OCI-LY1 (cell line): ENCODE data around the gene SPI1.

Source experiments
- H2AFZ ChIP-seq: fragments of 200-600 bp; sonication (generic), shearing (Covaris generic); 2 replicates; pipeline ENCODE4 v1.6.0; 2014; ENCODE audit warnings: antibody characterized with exemption, mild to moderate bottlenecking, low read length
- H3F3A ChIP-seq: fragments of 200-600 bp; sonication (generic), shearing (Covaris generic); 2 replicates; pipeline ENCODE4 v1.6.0; 2014; ENCODE audit warnings: mild to moderate bottlenecking, antibody characterized with exemption, low read length, moderate library complexity; ENCODE audit not compliant: insufficient read depth
- H3K27ac ChIP-seq: fragments of 200-600 bp; sonication (generic); 2 replicates; pipeline ENCODE4 v1.5.1; 2014; ENCODE audit warnings: low read length, mixed run types, mild to moderate bottlenecking, low read depth; ENCODE audit not compliant: poor library complexity, severe bottlenecking
- H3K27me3 ChIP-seq: fragments of 200-600 bp; sonication (generic); 2 replicates; pipeline ENCODE4 v1.6.0; 2014; ENCODE audit warnings: antibody characterized with exemption, mild to moderate bottlenecking, low read length, moderate library complexity; ENCODE audit not compliant: insufficient read depth
- H3K36me3 ChIP-seq: fragments of 200-600 bp; sonication (generic); 2 replicates; pipeline ENCODE4 v1.6.1; 2014; ENCODE audit warnings: mild to moderate bottlenecking, antibody characterized with exemption, low read length, moderate library complexity, mixed read lengths; ENCODE audit not compliant: insufficient read depth
- H3K4me1 ChIP-seq: fragments of 200-600 bp; sonication (generic); 2 replicates; pipeline ENCODE4 v1.5.1; 2014; ENCODE audit warnings: mild to moderate bottlenecking, low read length, moderate library complexity; ENCODE audit not compliant: insufficient read depth, severe bottlenecking
- H3K4me2 ChIP-seq: fragments of 200-600 bp; sonication (generic), shearing (Covaris generic); 2 replicates; pipeline ENCODE4 v1.6.1; 2014; ENCODE audit warnings: low read length
- H3K4me3 ChIP-seq: fragments of 200-600 bp; sonication (generic); 2 replicates; pipeline ENCODE4 v1.5.1; 2014; ENCODE audit warnings: low read length, low read depth, mild to moderate bottlenecking, mixed read lengths; ENCODE audit not compliant: poor library complexity, severe bottlenecking
- H3K79me2 ChIP-seq: fragments of 200-600 bp; shearing (Covaris generic); 2 replicates; pipeline ENCODE4 v1.6.1; 2016; ENCODE audit warnings: mixed run types, low read length, mixed read lengths; ENCODE audit not compliant: insufficient read depth
- H3K9ac ChIP-seq: fragments of 200-600 bp; sonication (generic), shearing (Covaris generic); 2 replicates; pipeline ENCODE4 v1.6.1; 2014; ENCODE audit warnings: mild to moderate bottlenecking, low read length, mixed read lengths
- H3K9me2 ChIP-seq: fragments of 200-600 bp; sonication (generic), shearing (Covaris generic); 2 replicates; pipeline ENCODE4 v1.6.1; 2014; ENCODE audit warnings: low read depth, mild to moderate bottlenecking, low read length, mixed read lengths
- H3K9me3 ChIP-seq: fragments of 200-600 bp; shearing (Covaris generic); 2 replicates; pipeline ENCODE4 v1.6.1; 2014; ENCODE audit warnings: low read length, mixed read lengths
- H4K20me1 ChIP-seq: fragments of 200-600 bp; sonication (generic), shearing (Covaris generic); 2 replicates; pipeline ENCODE4 v1.6.0; 2016; ENCODE audit warnings: mild to moderate bottlenecking, low read length; ENCODE audit not compliant: insufficient read depth
- CTCF ChIP-seq: fragments of 200-600 bp; sonication (generic), shearing (Covaris generic); IDR thresholded peaks from 2 replicates; pipeline ENCODE4 v1.5.1; 2017; ENCODE audit warnings: mild to moderate bottlenecking, antibody characterized with exemption, low read length, moderate library complexity, mixed read lengths
- EZH2 ChIP-seq: fragments of 200-600 bp; sonication (generic), shearing (Covaris generic); IDR thresholded peaks from 2 replicates; pipeline ENCODE4 v1.8.0; 2017; ENCODE audit warnings: borderline replicate concordance, mixed run types, mild to moderate bottlenecking, antibody characterized with exemption, low read length, moderate library complexity, mixed read lengths

SPI1 gene

GRCh38 chr11:47359162-47359561 is 19.2 kb downstream of the SPI1 start:
- no peaks in the 10 kb centered on the region for H3K79me2 ChIP-seq
- H3K4me3 ChIP-seq: no peak overlapping the region
- no peaks in the 10 kb centered on the region for H3K27me3 ChIP-seq
- H4K20me1 ChIP-seq: no peaks in the 10 kb centered on the region
- no peak for TF ChIP-seq CTCF
- TF ChIP-seq EZH2: no peak
- no peak overlapping the region for H3K4me2 ChIP-seq
- H3K4me1 ChIP-seq: no peaks in the 10 kb centered on the region
- H3K27ac ChIP-seq: no peak overlapping the region
- H2AFZ ChIP-seq: no peak overlapping the region
- H3K9me3 ChIP-seq: no peaks in the 10 kb centered on the region
- H3F3A ChIP-seq: no peaks in the 10 kb centered on the region
- peaks cover 11% of the 10 kb centered on the region for H3K36me3 ChIP-seq
- H3K9ac ChIP-seq: no peak overlapping the region
- no peaks in the 10 kb centered on the region for H3K9me2 ChIP-seq

GRCh38 chr11:47358731-47359051 is 19.7 kb downstream of the SPI1 start:
- H3K36me3 ChIP-seq: peaks cover 11% of the 10 kb centered on the region
- no peak overlapping the region for H3K4me3 ChIP-seq
- H3K9ac ChIP-seq: no peak overlapping the region
- H3F3A ChIP-seq: no peaks in the 10 kb centered on the region
- no peaks in the 10 kb centered on the region for H4K20me1 ChIP-seq
- no peak overlapping the region for H3K27ac ChIP-seq
- no peaks in the 10 kb centered on the region for H3K79me2 ChIP-seq
- no peaks in the 10 kb centered on the region for H3K27me3 ChIP-seq
- H3K4me2 ChIP-seq: no peak overlapping the region
- no peak overlapping the region for H2AFZ ChIP-seq
- no peaks in the 10 kb centered on the region for H3K9me3 ChIP-seq
- H3K9me2 ChIP-seq: no peaks in the 10 kb centered on the region
- no peaks in the 10 kb centered on the region for H3K4me1 ChIP-seq
- TF ChIP-seq CTCF: no peak
- no peak for TF ChIP-seq EZH2

- no peaks in the 10 kb centered on the region for H3K9me2 ChIP-seq
- TF ChIP-seq CTCF: no peak
- TF ChIP-seq EZH2: no peak
- no peak overlapping the region for H3K4me3 ChIP-seq
- no peaks in the 10 kb centered on the region for H3K27me3 ChIP-seq
- no peak overlapping the region for H2AFZ ChIP-seq
- H3K27ac ChIP-seq: no peak overlapping the region
- H3K79me2 ChIP-seq: no peaks in the 10 kb centered on the region
- H3K9me3 ChIP-seq: no peaks in the 10 kb centered on the region
- no peaks in the 10 kb centered on the region for H4K20me1 ChIP-seq
- peaks cover 11% of the 10 kb centered on the region for H3K36me3 ChIP-seq
- H3K4me2 ChIP-seq: no peak overlapping the region
- no peaks in the 10 kb centered on the region for H3F3A ChIP-seq
- H3K4me1 ChIP-seq: no peaks in the 10 kb centered on the region
- H3K9ac ChIP-seq: no peak overlapping the region
Measured at GRCh38 chr11:47357985-47358730, 20.2 kb downstream of the SPI1 start.
